Hematopoietic multipotent progenitor cell treated with erythropoietin and hydrocortisone succinate and interleukin-3 and kit ligand, for 17 days (in vitro differentiated cells): ENCODE measurements around the gene SLC19A1.

Source experiments
- DNase-seq: peaks from one replicate; pipeline ENCODE4 v3.0.0-alpha.2; 2015; ENCODE audit warnings: low spot score

SLC19A1 gene

DNA sequence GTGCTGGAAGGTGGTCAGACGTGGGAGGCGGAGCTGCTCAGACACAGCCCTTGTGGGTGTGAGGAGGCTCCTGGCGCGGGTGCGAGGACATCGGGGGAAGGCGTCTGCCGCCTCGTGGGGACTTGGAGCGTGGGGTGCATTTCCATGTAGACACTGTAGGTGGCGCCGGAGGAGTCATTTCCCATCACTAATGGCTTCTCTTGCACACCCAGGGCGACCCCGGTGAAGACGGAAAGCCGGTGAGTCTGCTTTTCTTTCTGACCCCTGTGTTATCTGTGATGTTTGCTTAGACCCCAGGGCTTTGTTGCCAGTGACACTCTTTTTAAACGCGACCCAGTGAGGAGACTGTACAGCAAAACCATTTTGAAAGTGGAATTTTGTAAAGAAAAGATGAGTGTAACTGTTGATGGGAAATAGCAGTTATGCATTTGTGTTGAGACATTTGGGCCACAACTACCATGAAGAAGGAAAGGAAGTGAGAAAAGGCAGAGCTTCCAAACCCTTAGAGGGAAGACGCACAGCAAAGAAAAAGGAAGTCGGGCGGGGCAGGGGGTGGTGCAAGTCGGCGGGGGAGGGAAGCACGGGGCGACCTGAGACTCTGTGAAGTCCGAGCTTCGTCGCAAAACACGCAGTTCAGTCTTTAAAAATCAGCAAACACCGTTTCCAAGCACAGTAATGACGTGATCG, 64.0 kb downstream of the SLC19A1 start:
- peak; percentile 32 for DNase-seq

DNA sequence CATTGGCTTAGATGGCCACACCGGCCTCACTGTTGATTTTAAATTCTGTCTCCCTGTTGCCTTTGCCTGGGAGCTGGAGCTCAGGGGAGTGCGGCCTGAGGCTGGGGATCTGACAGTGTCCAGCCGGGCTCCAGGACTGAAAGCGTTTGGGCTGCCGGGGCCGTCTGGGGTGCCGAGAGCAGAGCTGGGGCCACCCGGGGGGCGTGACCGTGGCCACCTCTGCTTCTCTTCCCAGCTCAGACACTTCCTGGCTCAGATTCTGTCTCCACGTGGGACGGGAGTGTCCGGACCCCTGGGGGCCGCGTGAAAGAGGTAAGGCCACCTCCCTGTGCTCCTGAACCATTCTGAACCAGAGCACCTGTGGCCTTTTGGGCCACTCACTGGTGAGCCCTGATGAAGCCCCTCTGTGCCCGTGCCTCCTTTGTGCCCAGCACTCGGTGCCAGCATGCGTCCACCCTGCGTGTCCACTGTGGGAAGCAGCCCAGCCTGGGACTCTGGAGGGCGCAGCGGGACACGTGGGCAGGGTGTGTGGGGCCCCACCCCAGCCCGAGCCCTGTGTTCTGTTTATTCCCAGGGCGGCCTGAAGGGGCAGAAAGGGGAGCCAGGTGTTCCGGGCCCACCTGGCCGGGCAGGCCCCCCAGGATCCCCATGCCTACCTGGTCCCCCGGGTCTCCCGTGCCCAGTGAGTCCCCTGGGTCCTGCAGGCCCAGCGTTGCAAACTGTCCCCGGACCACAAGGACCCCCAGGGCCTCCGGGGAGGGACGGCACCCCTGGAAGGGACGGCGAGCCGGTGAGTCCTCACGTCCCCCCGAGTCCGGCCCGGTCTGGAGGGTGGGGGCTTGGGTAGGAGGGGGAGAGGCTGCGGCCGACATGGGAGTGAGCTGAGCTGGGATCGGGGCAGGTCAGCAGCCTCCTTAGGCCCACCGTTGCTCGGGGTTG, 64.8 kb downstream of the SLC19A1 start:
- DNase-seq, result no peak

DNA sequence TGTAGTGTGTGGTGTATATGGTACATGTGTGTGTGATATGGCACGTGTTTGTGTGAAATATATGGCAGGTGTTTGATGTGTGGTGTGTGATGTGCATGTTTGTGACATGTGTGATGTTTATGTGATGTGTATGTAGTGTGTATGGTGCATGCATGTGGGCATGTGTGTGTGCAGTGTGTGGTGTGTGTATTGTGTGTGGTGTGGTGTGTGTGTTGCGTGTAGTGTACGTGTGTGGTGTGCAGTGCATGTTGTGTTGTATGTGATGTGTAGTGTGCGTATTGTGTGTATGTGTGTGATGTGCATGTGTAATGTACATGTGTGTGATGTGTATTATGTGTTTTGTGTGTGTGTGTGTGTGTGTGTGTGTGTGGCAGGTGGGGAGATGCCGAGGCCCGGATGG, 65.7 kb downstream of the SLC19A1 start:
- DNase-seq, result no peak

DNA sequence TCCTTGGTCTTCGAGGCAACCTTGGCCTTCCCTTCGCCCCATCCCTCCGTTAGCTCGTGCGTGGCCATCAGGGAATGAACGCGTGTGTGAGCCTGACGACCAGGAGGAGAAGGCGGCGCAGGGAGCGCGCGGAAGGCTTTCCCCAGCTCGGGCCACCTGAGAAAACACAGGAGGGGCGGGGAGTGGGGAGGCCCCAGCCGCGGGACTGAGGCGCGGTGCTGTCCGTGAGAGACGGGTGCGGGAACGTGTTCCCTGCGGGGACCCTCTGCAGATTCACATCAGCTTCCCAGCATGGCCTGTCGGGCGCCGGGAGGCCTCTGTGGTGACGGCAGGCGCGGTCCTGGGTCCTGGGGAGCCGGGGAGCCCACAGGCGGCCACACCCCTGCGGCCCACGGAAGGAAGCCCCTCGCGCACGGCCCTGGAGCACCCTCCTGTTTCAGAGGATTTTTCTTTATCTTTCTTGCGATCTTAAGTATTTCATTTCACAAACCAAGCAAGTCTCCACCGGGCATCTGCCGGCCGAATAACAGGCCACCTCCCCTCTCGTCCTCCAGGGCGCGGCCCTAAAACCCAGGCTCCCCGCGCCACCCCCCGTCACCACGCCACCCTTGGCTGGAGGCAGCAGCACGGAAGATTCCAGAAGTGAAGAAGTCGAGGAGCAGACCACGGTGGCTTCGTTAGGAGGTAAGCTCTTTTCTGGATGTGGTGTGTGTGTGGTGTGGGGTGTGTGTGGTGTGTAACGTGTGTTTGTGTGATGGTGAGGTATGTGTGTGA, 66.3 kb downstream of the SLC19A1 start:
- DNase-seq, result no peak

DNA sequence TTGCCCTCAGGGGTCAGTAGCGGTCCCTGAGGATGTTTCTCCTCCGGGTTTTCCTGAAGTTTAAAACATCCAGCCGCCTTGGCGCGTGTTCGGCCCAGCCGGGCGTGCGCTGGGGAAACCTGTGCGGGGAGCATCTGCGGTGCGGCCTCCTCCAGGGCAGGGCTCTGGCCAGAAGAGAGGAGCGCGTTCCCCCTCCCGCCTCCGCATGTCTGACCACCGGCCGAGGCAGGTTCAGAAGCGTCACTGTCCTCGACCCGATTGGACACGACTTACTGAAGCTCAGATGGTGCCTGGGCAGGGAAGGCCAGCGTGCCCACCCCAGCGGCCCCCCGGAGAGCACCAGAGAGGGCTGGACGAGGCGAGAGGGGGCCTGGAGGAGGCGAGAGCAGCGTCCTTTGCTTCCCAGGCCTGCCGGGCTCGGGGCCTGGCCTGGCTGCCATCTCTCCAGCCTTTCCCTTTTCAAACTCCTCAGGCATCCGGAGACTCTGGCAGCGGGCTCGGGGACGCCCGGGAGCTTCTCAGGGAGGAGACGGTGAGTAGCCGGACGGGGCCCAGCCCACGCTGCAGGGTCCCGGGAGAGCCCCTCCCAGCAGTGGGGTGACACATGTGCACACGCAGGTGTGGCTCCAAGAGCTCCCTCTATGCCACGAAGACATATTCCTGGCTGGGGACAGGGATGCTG, 67.1 kb downstream of the SLC19A1 start:
- no peak for DNase-seq

DNA sequence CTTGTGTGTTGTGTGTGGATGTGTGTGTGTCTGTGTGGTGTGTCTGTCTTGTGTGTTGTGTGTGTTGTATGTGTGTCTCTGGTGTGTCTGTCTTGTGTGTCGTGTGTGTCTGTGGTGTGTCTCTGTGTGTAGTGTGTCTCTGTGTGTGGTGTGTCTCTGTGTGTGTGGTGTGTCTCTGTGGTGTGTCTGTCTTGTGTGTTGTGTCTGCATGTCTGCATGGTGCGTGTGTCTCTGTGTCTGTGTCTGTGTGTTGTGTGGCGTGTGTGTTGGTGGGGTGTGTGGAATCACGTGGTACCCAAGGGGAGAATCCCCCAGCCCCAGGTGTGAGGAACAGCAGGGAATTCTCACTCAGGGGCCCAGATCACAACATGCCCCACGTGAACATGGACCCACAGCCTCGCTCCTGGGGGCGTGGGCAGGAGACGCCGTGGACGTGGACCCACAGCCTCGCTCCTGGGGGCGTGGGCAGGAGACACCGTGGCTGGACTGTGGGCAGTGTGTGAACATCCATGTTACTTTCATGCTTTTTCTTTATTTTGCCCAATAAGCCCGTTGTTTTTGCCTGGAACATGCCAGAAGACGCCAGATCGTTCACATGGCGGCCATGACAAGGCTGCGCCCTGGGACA, 67.8 kb downstream of the SLC19A1 start:
- DNase-seq, result no peak

DNA sequence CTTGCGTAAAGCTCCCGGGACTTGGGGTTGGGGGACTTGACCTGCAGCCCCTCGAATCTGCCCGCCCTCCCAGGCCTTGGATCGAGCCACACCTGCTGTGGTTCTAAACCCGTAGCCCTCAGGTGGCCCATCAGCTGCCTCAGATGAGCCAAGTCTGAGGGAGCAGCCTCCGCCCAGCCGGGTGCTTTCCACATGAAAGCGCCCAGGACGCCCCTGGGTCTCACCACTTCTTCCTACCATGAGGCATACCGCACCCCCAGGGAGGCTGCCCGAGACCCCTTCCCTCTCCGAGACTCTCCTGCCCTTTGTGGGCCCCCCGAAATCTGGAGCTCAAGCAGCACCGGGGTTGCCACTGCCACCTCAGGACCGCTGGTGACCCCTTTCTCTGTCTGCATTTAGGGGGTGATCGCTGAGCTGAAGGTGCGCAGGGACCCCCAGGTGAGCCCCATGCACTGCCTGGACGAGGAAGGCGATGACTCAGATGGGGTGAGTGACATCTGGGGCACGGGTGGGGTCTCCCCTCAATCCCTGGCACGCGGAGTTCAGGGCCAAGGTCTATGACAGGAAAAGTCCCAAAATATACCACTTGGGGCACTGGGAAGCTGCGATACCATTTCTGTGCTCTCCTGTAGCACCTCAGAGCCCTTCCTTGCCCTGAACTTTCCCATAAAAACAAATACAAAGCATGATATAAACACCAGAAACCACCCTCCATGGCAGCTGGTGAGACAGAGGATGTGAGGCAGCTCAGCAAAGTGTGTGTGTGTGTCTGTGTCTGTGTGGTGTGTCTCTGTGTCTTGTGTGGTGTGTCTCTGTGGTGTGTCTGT, 68.5 kb downstream of the SLC19A1 start:
- DNase-seq, result no peak

DNA sequence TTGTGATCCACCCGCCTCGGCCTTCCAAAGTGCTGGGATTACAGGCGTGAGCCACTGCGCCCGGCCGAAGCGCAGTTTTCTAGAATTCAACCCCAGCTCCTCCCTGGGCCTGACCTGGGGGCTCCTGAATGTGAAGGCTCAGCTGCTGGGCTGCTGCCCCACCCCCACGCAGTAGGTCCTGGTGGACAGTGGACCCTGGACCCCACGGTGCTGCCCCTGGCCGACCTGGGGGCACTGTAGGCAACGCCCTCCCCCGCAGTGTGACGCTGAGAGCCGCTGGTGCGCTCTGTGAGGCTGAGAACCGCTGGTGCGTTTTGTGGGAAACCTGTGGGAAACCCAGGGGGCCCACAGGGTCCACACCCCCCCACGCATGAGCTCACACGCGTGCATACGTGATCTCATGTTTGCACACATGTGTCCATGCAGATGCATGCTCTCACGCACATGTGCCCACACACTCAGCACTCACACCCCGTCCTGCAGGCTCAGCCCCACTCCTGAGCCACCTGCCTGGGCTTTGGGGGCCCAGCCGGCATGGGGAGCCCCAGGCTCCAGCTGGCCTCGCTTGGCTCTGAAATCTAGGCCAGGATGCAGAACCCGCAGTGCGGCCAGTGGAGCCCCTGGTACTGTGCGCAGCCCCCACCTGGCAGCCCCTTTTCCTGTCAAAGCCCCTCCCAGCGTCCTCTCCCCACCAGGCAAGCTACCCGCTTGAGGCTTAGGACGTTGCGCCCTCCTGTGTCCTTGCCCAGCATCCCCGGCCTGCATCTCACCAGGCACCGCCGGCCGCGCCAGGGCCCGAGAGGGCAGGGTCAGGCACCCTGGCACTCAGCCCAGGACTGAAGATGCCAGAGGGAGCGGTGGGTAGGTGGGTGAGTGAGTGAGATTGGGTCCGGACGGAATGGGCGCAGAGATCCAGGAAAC, 69.5 kb downstream of the SLC19A1 start:
- DNase-seq, result no peak

DNA sequence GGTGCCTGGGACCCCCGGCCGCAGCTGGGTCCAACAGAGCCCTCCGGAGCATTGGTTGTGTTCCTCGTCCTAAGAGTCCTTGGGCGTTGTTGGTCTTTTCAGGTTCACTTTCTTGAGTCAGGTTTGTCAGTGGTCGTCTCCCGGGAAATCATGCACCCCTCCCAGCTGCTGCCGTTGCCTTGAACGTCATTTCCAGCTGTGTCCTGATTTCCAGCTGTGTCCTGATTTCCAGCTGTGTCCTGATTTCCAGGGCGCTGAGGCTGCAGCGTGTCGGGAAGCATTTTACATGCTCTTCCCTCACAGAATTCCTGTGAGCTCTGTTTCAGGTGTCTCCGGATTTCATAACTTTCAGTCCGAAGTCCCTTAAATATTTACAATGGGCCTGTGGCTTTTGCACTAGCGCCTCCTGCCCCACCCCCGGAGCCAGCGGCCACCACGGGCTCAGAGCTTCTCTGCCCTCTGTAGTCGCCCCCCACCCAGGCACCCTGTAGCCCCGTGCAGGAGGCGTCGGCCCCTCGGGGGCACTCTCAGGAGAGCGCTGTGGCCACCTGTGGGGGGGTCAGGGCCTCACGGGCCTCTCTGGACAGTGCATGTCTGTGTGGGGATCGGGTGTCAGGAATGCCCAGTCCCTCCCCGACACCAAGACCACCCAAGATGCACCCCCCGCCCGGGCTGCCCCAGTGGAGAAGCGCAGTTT, 70.6 kb downstream of the SLC19A1 start:
- no peak for DNase-seq

DNA sequence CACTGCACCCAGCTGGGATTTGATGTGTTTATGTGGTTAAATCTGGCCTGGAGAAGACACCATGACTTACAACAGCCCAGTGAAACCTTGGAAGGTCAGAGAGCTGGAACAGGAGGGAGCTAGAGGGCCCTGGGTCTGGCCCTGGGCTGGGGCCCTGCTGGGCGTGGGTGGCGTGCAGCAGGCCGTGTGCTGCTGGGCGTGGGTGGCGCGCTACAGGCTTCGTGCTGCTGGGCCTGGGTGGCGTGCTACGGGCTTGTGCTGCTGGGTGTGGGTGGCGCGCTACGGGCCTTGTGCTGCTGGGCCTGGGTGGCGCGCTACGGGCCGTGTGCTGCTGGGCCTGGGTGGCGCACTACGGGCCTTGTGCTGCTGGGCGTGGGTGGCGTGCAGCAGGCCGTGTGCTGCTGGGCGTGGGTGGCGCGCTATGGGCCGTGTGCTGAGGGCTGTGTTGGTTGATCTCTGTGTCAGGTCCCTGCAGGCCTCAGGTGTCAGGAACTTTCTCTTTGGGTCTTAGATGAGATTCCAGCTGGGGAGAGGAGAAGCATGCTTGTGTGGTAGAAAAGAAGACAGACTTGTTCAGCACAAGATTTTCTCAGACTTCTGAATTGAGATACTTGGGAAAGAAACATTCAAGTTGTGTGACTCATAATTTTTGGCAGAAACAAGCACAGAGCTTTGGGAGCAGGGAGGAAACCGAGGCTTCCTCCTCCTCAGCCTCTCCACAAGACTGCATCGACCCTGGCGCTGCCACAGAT, 71.3 kb downstream of the SLC19A1 start:
- DNase-seq, result no peak

DNA sequence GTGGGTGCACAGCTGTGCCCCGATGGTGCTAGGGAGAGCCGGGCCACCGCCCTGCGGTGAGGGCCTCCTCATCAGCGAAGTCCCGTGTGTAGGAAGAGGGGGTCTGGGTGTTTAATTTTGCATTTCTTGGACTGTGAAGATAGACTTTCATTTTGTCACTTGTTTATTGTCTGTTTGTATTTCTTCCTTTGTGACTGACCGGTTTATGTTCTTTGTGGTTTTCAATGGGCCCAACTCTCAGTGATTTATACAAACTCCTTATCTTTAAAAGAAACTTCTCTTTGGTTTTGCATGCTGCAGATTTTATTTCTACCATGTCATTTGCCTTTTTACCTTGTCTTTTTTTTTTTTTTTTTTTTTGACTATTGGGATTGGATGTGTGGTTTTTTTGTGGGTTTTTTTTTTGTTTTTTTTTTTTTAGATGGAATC, 72.1 kb downstream of the SLC19A1 start:
- DNase-seq, result no peak

DNA sequence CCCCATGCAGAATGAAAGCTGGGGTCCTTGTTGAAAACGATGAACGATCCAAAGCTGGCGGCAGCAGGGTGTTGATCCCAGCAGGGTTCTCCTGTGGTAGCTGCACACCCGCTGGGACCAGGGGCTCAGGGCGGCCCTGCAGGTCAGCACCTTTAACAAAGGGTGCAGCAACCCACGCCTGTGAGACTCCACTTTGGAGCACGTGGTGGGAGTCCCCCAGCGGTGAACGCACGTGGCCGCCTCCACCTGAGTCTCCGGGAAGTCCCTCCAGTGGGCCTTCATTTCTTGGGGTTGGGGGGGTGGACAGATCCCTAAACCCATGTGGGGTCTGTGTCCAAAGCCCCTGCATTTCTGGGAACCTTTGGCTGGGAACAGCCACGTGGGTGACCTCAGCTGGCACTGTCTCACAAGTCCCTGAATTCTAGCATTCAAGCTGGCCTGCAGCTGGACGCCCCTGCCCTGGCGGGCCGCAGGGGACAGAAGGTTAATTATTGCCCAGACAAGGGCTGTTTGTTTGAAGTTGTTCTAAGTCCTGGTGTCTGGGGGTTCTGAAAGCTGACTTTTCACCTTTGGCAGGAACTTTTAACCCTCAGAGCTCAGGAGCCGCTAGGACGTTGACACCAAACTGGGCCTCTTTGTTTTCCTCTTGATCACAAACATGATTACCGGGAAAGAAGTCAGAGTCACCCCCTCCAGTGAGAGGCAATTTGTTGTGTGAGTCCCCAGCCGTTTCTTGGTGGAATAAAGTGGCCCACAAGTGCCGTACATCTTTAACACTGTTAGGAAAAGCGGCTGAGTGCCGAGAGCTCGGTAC, 72.8 kb downstream of the SLC19A1 start:
- no peak for DNase-seq

DNA sequence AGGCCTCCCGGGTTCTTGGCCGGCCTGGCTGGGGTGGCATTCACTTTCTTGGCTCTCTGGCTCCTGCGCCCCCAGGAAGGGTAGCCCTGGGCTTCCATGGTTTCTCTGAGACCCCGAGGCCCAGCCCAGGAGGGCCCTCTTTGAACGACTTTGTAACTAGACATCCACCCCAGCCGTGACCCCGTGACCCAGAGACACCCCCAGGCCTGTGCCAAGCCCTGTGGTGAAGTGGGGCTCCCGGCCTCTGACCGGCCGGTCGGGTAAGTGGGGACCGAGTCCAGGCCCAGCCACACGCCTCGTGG, 73.3 kb downstream of the SLC19A1 start:
- DNase-seq, result no peak

DNA sequence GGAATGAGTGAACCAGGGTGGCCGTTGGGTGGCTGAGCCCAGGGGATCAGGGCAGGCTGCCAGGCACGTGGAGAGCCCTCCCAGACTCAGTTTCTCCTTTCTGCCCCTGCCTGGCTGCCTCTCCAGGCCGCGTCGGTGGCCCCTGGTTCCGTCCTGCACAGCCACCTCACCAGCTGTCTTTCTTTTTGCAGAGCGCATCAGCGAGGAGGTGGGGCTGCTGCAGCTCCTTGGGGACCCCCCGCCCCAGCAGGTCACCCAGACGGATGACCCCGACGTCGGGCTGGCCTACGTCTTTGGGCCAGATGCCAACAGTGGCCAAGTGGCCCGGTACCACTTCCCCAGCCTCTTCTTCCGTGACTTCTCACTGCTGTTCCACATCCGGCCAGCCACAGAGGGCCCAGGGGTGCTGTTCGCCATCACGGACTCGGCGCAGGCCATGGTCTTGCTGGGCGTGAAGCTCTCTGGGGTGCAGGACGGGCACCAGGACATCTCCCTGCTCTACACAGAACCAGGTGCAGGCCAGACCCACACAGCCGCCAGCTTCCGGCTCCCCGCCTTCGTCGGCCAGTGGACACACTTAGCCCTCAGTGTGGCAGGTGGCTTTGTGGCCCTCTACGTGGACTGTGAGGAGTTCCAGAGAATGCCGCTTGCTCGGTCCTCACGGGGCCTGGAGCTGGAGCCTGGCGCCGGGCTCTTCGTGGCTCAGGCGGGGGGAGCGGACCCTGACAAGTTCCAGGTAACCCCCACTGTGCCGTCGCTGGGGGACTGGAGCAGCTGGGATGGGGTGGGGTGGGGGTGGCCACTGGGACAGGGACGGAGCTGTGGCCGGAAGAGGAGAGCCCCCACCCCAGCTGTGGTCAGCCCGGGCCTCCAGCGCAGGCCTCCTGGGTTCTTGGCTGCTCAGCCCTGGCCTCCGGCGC, 73.9 kb downstream of the SLC19A1 start:
- DNase-seq, result no peak

DNA sequence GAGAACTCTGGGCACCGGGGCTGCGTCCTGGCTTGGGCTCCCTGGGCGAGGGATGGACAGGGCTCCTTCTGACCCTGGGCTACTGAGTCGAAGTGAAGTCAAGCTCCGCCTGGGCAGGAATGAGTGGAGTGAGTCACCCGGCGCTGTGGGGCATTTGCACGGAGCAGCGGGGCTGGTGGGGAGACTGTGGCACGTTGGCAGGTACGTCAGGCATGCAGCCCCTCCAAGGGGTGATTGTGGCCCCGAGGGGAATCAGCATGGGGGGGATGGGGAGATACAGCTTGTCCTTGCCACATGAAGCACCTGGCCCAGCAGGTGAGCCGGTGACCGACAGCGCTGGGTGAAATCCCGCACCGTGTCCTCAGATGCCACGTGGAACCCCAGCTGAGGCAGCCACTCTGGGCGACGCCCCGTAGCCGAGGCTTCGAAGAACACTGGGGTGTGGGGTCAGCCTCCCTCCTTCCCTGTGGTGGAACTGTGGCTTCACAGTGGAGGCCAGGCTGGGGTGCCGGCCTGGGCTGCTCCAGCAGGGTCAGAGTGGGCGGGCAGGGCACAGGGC, 74.9 kb downstream of the SLC19A1 start:
- no peak for DNase-seq
